ENCODE measurements around the gene DNAJB6.

DNAJB6 gene

DNA sequence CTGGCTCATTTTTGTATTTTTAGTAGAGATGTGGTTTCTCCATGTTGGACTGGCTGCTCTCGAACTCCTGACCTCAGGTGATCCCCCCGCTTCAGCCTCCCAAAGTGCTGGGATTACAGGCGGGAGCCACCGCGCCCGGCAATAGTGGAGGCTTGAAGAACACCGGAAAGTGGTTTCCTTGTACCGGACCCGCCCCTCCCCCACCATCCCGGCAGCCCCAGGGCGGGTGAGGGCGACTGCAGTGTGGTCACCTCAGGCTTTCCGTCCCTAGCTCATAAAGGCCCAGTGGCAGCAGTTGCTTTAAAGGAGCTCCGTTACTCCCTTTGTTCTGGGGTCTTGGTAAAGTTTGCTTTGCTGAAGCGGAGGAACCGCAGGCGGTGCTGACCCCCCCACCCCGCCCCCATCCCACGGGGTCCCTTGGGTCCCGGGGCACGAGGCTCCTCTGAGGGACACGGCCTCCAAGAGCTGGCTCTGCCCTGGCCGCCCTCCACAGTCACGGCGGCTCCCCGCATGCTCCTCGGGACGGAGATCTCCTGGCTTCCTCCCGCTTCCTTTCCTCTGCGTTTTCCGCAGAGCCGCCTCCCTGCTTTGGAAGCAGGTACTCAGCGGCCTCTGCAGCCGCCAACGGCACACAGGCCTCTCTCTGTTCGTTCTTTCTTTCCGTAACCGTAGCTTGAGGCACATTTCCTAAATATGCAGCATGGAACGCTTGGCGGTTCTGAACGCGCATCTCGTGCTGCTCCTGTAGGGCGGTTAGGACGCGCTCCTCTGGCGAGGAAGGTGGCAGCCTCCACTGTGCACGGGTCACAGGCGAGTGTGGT is 77.3 kb downstream of the DNAJB6 start:
- ChIA-PET POLR2A (no interaction called here), CTCF (no interaction called here)
- DNase-seq (ENCODE audit: extremely low spot score): no peak
- TF ChIP-seq BHLHE40 (IDR thresholded peaks at IDR 0.05; ENCODE audit: borderline replicate concordance) (no peak), ZNF384 (IDR thresholded peaks at IDR 0.05) (no peak), FOXK2 (IDR thresholded peaks at IDR 0.05) (no peak), SUZ12 (IDR thresholded peaks at IDR 0.05) (no peak)

DNA sequence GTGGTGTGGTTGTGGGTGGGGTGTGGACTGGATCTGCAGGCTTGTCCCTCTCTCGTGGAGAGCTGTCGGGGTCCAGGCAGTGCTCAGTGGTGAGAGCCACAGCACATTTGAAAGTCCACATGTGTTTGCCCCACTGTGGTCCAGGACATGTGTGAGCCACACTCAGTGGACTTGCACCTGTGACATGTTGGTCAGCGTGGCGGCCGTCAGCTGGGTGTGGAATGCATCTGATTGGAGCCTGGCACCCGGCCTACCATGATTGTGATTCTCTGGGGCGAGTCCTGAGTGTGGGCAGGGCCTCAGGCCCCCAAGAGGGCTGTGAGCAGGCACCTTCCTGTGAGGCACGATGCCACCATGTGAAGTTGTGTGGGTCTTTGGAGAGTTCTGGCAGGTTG is 77.9 kb downstream of the DNAJB6 start:
- no peak for TF ChIP-seq CTBP1 (IDR thresholded peaks at IDR 0.05; ENCODE audit: borderline replicate concordance)
- no peak for TF ChIP-seq ELF4 (IDR thresholded peaks at IDR 0.05)
- ChIA-PET POLR2A (no interaction called here), CTCF (no interaction called here)
- no peak for DNase-seq (ENCODE audit: extremely low spot score)

DNA sequence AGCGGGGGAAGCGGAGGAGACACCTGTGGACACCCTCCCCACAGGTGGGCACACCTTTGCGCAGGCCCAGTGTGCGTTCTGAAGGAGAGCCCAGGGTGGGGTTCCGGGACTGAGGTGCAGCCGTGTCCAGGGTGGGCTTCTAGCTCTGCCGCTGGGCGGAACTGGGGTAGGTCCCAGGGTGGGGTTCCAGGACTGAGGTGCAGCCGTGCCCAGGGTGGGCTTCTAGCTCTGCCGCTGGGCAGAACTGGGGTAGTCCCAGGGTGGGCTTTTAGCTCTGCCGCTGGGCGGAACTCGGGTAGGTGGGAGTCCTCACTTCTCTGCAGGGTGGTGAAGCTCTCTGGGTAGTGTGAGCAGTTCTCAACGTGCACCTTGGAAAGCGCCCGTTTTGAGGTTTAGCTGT is 78.7 kb downstream of the DNAJB6 start:
- DNase-seq (ENCODE audit: extremely low spot score): no peak
- CTCF ChIA-PET: no interaction called here
- POLR2A ChIA-PET: no interaction called here
- no peak for TF ChIP-seq BHLHE40 (IDR thresholded peaks at IDR 0.05; ENCODE audit: borderline replicate concordance)
- TF ChIP-seq FOXA1 (IDR thresholded peaks at IDR 0.05): no peak
- no peak for TF ChIP-seq NFRKB (IDR thresholded peaks at IDR 0.05)
- no peak for TF ChIP-seq FOXM1 (IDR thresholded peaks at IDR 0.05; ENCODE audit: borderline replicate concordance)
- TF ChIP-seq HDGF (IDR thresholded peaks at IDR 0.05; ENCODE audit: borderline replicate concordance): no peak
- TF ChIP-seq FOXK2 (IDR thresholded peaks at IDR 0.05): no peak
- TF ChIP-seq TARDBP (IDR thresholded peaks at IDR 0.05): no peak
- no peak for TF ChIP-seq SP1 (IDR thresholded peaks at IDR 0.05)
- TF ChIP-seq, protein P1, sequence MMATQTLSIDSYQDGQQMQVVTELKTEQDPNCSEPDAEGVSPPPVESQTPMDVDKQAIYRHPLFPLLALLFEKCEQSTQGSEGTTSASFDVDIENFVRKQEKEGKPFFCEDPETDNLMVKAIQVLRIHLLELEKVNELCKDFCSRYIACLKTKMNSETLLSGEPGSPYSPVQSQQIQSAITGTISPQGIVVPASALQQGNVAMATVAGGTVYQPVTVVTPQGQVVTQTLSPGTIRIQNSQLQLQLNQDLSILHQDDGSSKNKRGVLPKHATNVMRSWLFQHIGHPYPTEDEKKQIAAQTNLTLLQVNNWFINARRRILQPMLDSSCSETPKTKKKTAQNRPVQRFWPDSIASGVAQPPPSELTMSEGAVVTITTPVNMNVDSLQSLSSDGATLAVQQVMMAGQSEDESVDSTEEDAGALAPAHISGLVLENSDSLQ (IDR thresholded peaks at IDR 0.05): no peak
- no peak for TF ChIP-seq LEF1 (IDR thresholded peaks at IDR 0.05; ENCODE audit: borderline replicate concordance)
- TF ChIP-seq ZNF384 (IDR thresholded peaks at IDR 0.05): no peak
- TF ChIP-seq ARNT (IDR thresholded peaks at IDR 0.05): no peak

DNA sequence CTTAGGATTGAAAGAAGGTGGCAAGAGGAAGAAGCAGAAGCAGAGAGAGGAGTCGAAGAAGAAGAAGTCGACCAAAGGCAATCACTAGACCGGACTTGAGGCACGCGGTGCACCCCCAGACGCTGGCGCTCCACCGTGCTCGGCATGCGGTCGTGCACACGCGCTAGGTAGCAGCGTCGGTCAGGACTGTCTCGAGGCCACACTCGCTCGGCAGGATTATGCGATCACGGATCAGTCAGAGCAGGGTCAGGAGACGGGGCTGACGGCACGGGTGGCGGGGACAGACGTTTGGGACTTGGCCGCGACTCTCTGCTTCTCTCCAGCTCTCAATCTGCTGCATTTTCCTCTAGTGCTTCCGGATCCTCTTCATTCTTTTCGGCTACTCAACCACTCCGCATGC is 79.2 kb downstream of the DNAJB6 start:
- POLR2A ChIA-PET: no interaction called here
- no peak for DNase-seq (ENCODE audit: extremely low spot score)
- TF ChIP-seq HDGF (IDR thresholded peaks at IDR 0.05; ENCODE audit: borderline replicate concordance) (no peak), FOXK2 (IDR thresholded peaks at IDR 0.05) (no peak), ELF4 (IDR thresholded peaks at IDR 0.05) (no peak), TARDBP (IDR thresholded peaks at IDR 0.05) (no peak), LEF1 (IDR thresholded peaks at IDR 0.05; ENCODE audit: borderline replicate concordance) (no peak), NFRKB (IDR thresholded peaks at IDR 0.05) (no peak), SP1 (IDR thresholded peaks at IDR 0.05) (no peak), BHLHE40 (IDR thresholded peaks at IDR 0.05; ENCODE audit: borderline replicate concordance) (no peak), FOXM1 (IDR thresholded peaks at IDR 0.05; ENCODE audit: borderline replicate concordance) (no peak), CTBP1 (IDR thresholded peaks at IDR 0.05; ENCODE audit: borderline replicate concordance) (no peak), ZNF384 (IDR thresholded peaks at IDR 0.05) (no peak), ARNT (IDR thresholded peaks at IDR 0.05) (no peak), FOXA1 (IDR thresholded peaks at IDR 0.05) (no peak), L3MBTL2 (conservative IDR thresholded peaks at IDR 0.05) (no peak)
- TF ChIP-seq, protein P1 (IDR thresholded peaks at IDR 0.05): no peak
- CTCF ChIA-PET: no interaction called here

DNA sequence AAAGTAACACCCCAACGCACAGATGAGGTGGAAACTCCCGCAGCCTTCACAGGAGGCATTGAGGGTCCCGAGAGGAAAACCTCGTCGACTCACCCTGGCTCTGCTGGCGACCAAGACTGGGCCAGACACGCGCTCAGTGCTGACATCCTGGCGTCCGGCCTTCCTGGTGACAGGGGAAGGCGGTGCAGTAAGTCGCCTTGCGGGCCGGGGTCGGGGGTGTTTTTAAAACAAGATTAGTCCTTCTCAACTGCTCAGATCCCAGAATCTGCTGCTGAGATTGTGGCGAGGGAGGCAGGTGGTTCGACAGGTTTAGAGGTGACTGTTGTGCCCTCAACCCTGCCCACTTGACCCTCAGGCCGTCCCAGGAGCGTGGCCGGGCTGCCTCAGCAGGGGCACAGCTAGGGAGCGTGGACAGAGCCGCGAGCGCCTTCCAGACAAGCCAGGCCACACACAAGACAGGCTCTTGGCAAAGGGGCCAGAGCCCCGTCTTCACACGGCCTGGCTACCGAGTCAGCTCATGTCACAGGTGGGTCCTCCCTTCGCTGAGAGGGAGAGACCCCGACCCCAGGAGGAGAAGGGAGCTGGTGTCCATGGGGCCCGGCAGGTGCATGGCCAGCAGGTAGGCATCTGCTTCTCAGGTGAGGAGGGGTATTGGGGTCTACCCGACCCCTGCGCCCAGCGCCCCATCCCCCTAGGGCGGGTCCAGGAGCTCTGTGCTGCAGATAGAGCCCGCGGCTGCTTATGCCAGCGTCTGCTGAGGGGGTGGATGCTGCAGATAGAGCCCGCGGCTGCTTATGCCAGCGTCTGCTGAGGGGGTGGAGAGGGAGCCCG is 81.6 kb downstream of the DNAJB6 start:
- CTCF ChIA-PET: interaction anchor here (0.6 kb wide), 2 partner anchors 20 to 50 kb away, joined by 3 read pairs; no protein-coding TSS in a partner anchor

More for the DNA sequence above, 81.6 kb downstream of the DNAJB6 start:
- TF ChIP-seq SP1 (IDR thresholded peaks at IDR 0.05) (no peak), FOXM1 (IDR thresholded peaks at IDR 0.05; ENCODE audit: borderline replicate concordance) (no peak), SUZ12 (IDR thresholded peaks at IDR 0.05) (no peak), FOXA1 (IDR thresholded peaks at IDR 0.05) (no peak), NFRKB (IDR thresholded peaks at IDR 0.05) (no peak), ZNF384 (IDR thresholded peaks at IDR 0.05) (no peak), L3MBTL2 (conservative IDR thresholded peaks at IDR 0.05) (no peak), CTBP1 (IDR thresholded peaks at IDR 0.05; ENCODE audit: borderline replicate concordance) (no peak), BHLHE40 (IDR thresholded peaks at IDR 0.05; ENCODE audit: borderline replicate concordance) (no peak), LEF1 (IDR thresholded peaks at IDR 0.05; ENCODE audit: borderline replicate concordance) (no peak), TARDBP (IDR thresholded peaks at IDR 0.05) (no peak), ELF4 (IDR thresholded peaks at IDR 0.05) (no peak), ARNT (IDR thresholded peaks at IDR 0.05) (no peak), HDGF (IDR thresholded peaks at IDR 0.05; ENCODE audit: borderline replicate concordance) (no peak), FOXK2 (IDR thresholded peaks at IDR 0.05) (no peak)
- TF ChIP-seq, protein P1 (IDR thresholded peaks at IDR 0.05): no peak
- DNase-seq (ENCODE audit: extremely low spot score): no peak
- POLR2A ChIA-PET: no interaction called here
